ENCODE results near the gene NCK2. TPM values are rescaled to one million over a fixed set of nuclear protein-coding genes. Genes with fewer than 3 reads are reported as not detected.

The NCK2 gene
- total RNA-seq, 1 experiment from 2014 or later, result 26.7 TPM

GRCh38 chr2:105784589-105784988, 39.9 kb downstream of the NCK2 start:
- no TSS peak for BruUV-seq (replicated peaks)
- RAD21 ChIA-PET (ENCODE audit: low non-redundant PET in 1 of 2, low total read pairs in 2 of 2, uncharacterized antibody in 2 of 2, unreplicated experiment in 2 of 2), result no interaction called here
- Histone ChIP-seq H3K79me2 (ENCODE audit: insufficient read depth, low read length) (peaks cover 11% of the 10 kb centered on the region), H3K9me3 (ENCODE audit: control insufficient read depth in 1 of 2, insufficient read depth in 1 of 2, low read depth in 1 of 2, low read length in 2 of 2) (no peaks in the 10 kb centered on the region), H3K27ac (ENCODE audit: low read depth, low read length) (no peak overlapping the region), H4K20me1 (ENCODE audit: insufficient read depth) (no peaks in the 10 kb centered on the region), H3K4me2 (ENCODE audit: low read length) (no peak overlapping the region), H3K27me3 (ENCODE audit: insufficient read depth, low read length) (no peaks in the 10 kb centered on the region), H3K9me2 (ENCODE audit: insufficient read depth) (no peaks in the 10 kb centered on the region), H3K9ac (ENCODE audit: low read length) (no peak overlapping the region), H3K36me3 (ENCODE audit: control insufficient read depth in 1 of 2, insufficient read depth in 2 of 2, low read length in 2 of 2) (no peaks in the 10 kb centered on the region), H3K4me3 (replicated peaks in 1 of 2; ENCODE audit: low read depth in 1 of 2, low read length in 2 of 2) (no peak overlapping the region), H3K4me1 (ENCODE audit: control insufficient read depth in 1 of 2, insufficient read depth in 2 of 2, low read length in 2 of 2) (peaks cover 0 to 4% of the 10 kb centered on the region in 2 experiments; a peak in 1 of 4 replicates), H2AFZ (ENCODE audit: low read depth, low read length, poor library complexity, severe bottlenecking) (no peak overlapping the region)
- POLR2A ChIA-PET, result no interaction called here
- intact Hi-C loops (cut with micrococcal nuclease), result no loop called here
- TF ChIP-seq CEBPB (IDR thresholded peaks at IDR 0.05; ENCODE audit: low read depth) (no peak), EZH2 (IDR thresholded peaks at IDR 0.05) (no peak), ELF1 (IDR thresholded peaks at IDR 0.05; ENCODE audit: borderline replicate concordance, low read depth) (no peak), SP1 (IDR thresholded peaks at IDR 0.05; ENCODE audit: low read depth) (no peak), JUND (IDR thresholded peaks at IDR 0.05) (no peak), CBX3 (IDR thresholded peaks at IDR 0.05; ENCODE audit: low read depth) (no peak), TCF7L2 (IDR thresholded peaks at IDR 0.05; ENCODE audit: borderline replicate concordance, extremely low read depth, insufficient read depth, insufficient read length) (no peak), MAX (IDR thresholded peaks at IDR 0.05) (no peak), CTCF (IDR thresholded peaks at IDR 0.05 in 2 of 3, conservative IDR thresholded peaks at IDR 0.05 in 1 of 3; ENCODE audit: borderline replicate concordance in 1 of 3, insufficient read depth in 1 of 3, low read depth in 2 of 3, low read length in 2 of 3) (no peak), SRF (IDR thresholded peaks at IDR 0.05; ENCODE audit: low read depth) (no peak), ZNF274 (IDR thresholded peaks at IDR 0.05; ENCODE audit: low read depth, low read length) (no peak), POLR2A (IDR thresholded peaks at IDR 0.05; ENCODE audit: borderline replicate concordance, extremely low read depth, insufficient read depth, insufficient read length) (no peak), ZFX (IDR thresholded peaks at IDR 0.05) (no peak), FOSL1 (IDR thresholded peaks at IDR 0.05; ENCODE audit: low read depth) (no peak), EZH2phosphoT487 (IDR thresholded peaks at IDR 0.05; ENCODE audit: borderline replicate concordance) (no peak), ZBTB33 (IDR thresholded peaks at IDR 0.05; ENCODE audit: extremely low read depth, insufficient replicate concordance, low read length) (no peak), REST (IDR thresholded peaks at IDR 0.05; ENCODE audit: low read depth) (no peak), EGR1 (IDR thresholded peaks at IDR 0.05; ENCODE audit: low read depth) (no peak)
- ATAC-seq, result no peak
- CTCF ChIA-PET, result no interaction called here
- no peak for DNase-seq (ENCODE audit: low read depth, low spot score)
